GM23248 (cell line): ENCODE measurements around the gene RRBP1. TPM values are rescaled to one million over a fixed set of nuclear protein-coding genes. Genes with fewer than 3 reads are reported as not detected.

Experiments
- DNase-seq: peaks from one replicate; pipeline ENCODE4 v3.0.0-alpha.2; 2015
- H2AFZ ChIP-seq: fragments of 200-600 bp; sonication (generic); 2 replicates; pipeline ENCODE4 v1.6.1; 2016; ENCODE audit warnings: antibody characterized with exemption
- H3F3A ChIP-seq: fragments of 200-600 bp; sonication (generic); 2 replicates; pipeline ENCODE4 v1.6.1; 2016; ENCODE audit warnings: mild to moderate bottlenecking, antibody characterized with exemption, mixed run types; ENCODE audit not compliant: insufficient read depth
- H3K27ac ChIP-seq: fragments of 200-600 bp; sonication (generic); 2 replicates; pipeline ENCODE4 v1.5.1; 2016; ENCODE audit warnings: mild to moderate bottlenecking
- H3K27me3 ChIP-seq: fragments of 200-600 bp; sonication (generic); replicated peaks from 2 replicates; pipeline ENCODE4 v1.6.1; 2016; ENCODE audit warnings: mild to moderate bottlenecking; ENCODE audit not compliant: insufficient read depth
- H3K36me3 ChIP-seq: fragments of 200-600 bp; sonication (generic); 2 replicates; pipeline ENCODE4 v1.6.1; 2016; ENCODE audit warnings: low read depth, mild to moderate bottlenecking
- H3K4me1 ChIP-seq: fragments of 200-600 bp; sonication (generic); 2 replicates; pipeline ENCODE4 v1.6.1; 2016; ENCODE audit warnings: mild to moderate bottlenecking; ENCODE audit not compliant: insufficient read depth
- H3K4me2 ChIP-seq: fragments of 200-600 bp; sonication (generic); one replicate; pipeline ENCODE4 v1.6.1; 2016; ENCODE audit warnings: mild to moderate bottlenecking; ENCODE audit not compliant: unreplicated experiment
- H3K4me3 ChIP-seq: fragments of 200-600 bp; sonication (generic); 2 replicates; pipeline ENCODE4 v1.5.1; 2016; ENCODE audit warnings: mild to moderate bottlenecking
- H3K79me2 ChIP-seq: fragments of 200-600 bp; sonication (generic); 2 replicates; pipeline ENCODE4 v1.6.1; 2016; ENCODE audit warnings: mild to moderate bottlenecking; ENCODE audit not compliant: insufficient read depth
- H3K9ac ChIP-seq: fragments of 200-600 bp; sonication (generic); 2 replicates; pipeline ENCODE4 v1.6.1; 2016; ENCODE audit warnings: mild to moderate bottlenecking
- H3K9me2 ChIP-seq: fragments of 200-600 bp; sonication (generic); 2 replicates; pipeline ENCODE4 v1.6.1; 2016; ENCODE audit warnings: mixed run types, mild to moderate bottlenecking, moderate library complexity; ENCODE audit not compliant: insufficient read depth
- H3K9me3 ChIP-seq: fragments of 200-600 bp; sonication (generic); one replicate; pipeline ENCODE4 v1.6.1; 2017; ENCODE audit warnings: low read depth
- H4K20me1 ChIP-seq: fragments of 200-600 bp; sonication (generic); 2 replicates; pipeline ENCODE4 v1.6.0; 2016; ENCODE audit not compliant: insufficient read depth
- EZH2 ChIP-seq: fragments of 200-600 bp; sonication (generic); IDR thresholded peaks from 2 replicates; pipeline ENCODE4 v1.6.1; 2018; ENCODE audit warnings: antibody characterized with exemption, mild to moderate bottlenecking; ENCODE audit not compliant: insufficient read depth, poor library complexity, severe bottlenecking
- EZH2phosphoT487 ChIP-seq: fragments of 200-600 bp; sonication (generic); IDR thresholded peaks from 2 replicates; pipeline ENCODE4 v1.6.1; 2018; ENCODE audit warnings: antibody characterized with exemption, moderate library complexity, mild to moderate bottlenecking, low read depth; ENCODE audit not compliant: insufficient read depth
- whole genome bisulfite sequencing, 2 experiments: methylation state at CpG; one replicate each; pipeline ENCODE4 v1.1.6; 2015 to 2017; ENCODE audit warnings: low lambda C conversion rate in 2 of 2, low coverage in 1 of 2; ENCODE audit errors: missing lambda C conversion rate in 2 of 2; 5-methylcytosine and 5-hydroxymethylcytosine counted together
- in situ Hi-C: fragments of 300-500 bp; cut with MboI; formaldehyde crosslinking; loops from 2 replicates; pipeline ENCODE4 v1.15.0; 2020
- polyA plus RNA-seq: library from polyadenylated mRNA; unstranded; fragments of >200 nt; fragmentation: Nextera tagmentation; extraction: Ambion mirVana; gene quantifications from 2 replicates; pipeline ENCODE4 v1.2.1, GENCODE V29; 2016
- total RNA-seq: library from RNA; depleted of rRNA; stranded (reverse); fragments of >200 nt; shearing (Covaris generic); gene quantifications from 2 replicates; pipeline ENCODE4 v1.2.3, GENCODE V29; 2014

Gene RRBP1
- total and polyA plus RNA-seq, 2 experiments from 2014 or later, result 127 to 182 TPM

DNA sequence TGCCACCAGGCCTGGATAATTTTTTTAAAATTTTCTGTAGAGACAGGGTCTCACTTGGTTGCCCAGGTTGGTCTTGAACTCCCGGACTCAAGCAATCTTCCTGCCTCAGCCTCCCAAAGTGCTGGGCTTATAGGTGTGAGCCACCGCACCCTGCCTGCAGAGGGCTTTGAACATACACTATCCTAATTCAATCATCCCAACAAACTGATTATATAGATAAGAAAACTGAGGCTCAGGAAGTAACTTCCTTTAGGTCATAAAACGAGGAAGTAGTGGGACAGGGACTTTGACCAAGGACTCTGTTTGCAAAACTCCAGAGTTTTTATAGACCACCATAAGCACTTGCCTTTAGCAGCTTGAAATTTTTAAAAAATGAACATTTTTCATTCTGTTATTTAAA, 12.7 kb upstream of the RRBP1 start:
- Histone ChIP-seq H3K27me3 (peaks cover 24% of the 10 kb centered on the region), H3K36me3 (no peaks in the 10 kb centered on the region), H3K27ac (no peak overlapping the region), H3F3A (no peaks in the 10 kb centered on the region), H4K20me1 (no peaks in the 10 kb centered on the region), H3K9me3 (no peaks in the 10 kb centered on the region), H3K4me1 (no peaks in the 10 kb centered on the region), H3K4me2 (no peak overlapping the region), H3K9me2 (no peaks in the 10 kb centered on the region), H3K9ac (no peak overlapping the region), H2AFZ (no peak overlapping the region), H3K4me3 (no peak overlapping the region), H3K79me2 (no peaks in the 10 kb centered on the region)
- WGBS, 2 experiments, result 51 to 61% methylated on average over 3 of the region's 3 CpGs
- in situ Hi-C loops, result no loop called here
- DNase-seq, result no peak
- TF ChIP-seq EZH2 (no peak), EZH2phosphoT487 (no peak)

- Histone ChIP-seq H2AFZ (no peak overlapping the region), H3K9ac (no peak overlapping the region), H3F3A (no peaks in the 10 kb centered on the region), H3K4me2 (no peak overlapping the region), H3K4me1 (no peaks in the 10 kb centered on the region), H3K4me3 (no peak overlapping the region), H3K27me3 (peaks cover 24% of the 10 kb centered on the region), H3K9me3 (no peaks in the 10 kb centered on the region), H3K36me3 (no peaks in the 10 kb centered on the region), H3K9me2 (no peaks in the 10 kb centered on the region), H3K79me2 (no peaks in the 10 kb centered on the region), H3K27ac (no peak overlapping the region), H4K20me1 (no peaks in the 10 kb centered on the region)
- 21 to 23% methylated on average over 18 of the region's 18 CpGs for WGBS, 2 experiments
- TF ChIP-seq EZH2 (no peak), EZH2phosphoT487 (no peak)
- DNase-seq, result no peak
- in situ Hi-C loops, result no loop called here
These were observed 11.5 kb upstream of the RRBP1 start for GRCh38 chr20:17693444-17694001.

DNA sequence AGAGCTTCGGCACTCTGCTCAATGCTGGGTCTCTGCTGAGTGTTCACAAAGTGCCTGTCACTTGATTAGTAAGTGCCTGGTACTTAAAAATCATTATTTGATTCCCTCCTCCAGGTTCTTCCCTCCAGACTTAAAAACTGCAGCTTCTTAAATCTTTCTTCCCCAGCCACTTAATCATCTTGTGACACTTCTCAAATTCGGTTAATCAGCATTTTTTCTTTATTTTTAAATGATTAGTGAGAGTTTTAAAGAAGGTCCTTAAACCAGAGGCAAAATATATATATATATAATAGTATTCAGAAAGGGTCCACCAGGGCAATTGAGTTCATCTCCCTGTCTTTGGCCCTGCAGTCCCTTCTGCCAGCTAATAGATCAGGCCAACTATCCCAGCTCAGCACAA, 9.7 kb upstream of the RRBP1 start:
- Histone ChIP-seq H2AFZ (no peak overlapping the region), H4K20me1 (no peaks in the 10 kb centered on the region), H3K9me2 (no peaks in the 10 kb centered on the region), H3K27me3 (peaks cover 35% of the 10 kb centered on the region), H3K4me2 (no peak overlapping the region), H3K79me2 (no peaks in the 10 kb centered on the region), H3K9ac (no peak overlapping the region), H3K27ac (no peak overlapping the region), H3K4me1 (no peaks in the 10 kb centered on the region), H3F3A (no peaks in the 10 kb centered on the region), H3K9me3 (no peaks in the 10 kb centered on the region), H3K36me3 (no peaks in the 10 kb centered on the region), H3K4me3 (no peak overlapping the region)
- TF ChIP-seq EZH2, result no peak
- TF ChIP-seq EZH2phosphoT487, result no peak
- in situ Hi-C loops, result no loop called here
- DNase-seq, result no peak
- 57 to 65% methylated on average over 2 of the region's 2 CpGs for WGBS, 2 experiments

DNA sequence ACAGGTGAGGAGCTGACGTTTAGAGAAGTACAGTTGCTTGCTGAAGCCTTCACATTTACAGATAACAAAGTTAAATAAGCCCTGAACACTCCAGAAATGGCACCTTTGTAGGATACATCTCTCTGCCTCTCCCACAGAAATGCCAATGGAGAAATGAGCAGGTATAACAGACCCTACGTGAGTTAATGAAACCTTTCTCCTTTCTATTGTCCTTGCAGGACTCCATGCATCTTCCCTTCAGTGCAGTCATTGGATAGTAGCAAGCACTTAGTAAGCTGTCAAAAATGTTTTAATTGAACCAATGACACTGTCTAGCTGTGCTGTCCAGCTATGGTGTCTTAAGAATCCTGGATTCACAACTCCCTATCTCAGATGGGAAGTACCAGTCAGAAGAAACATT, 8.1 kb upstream of the RRBP1 start:
- no peaks in the 10 kb centered on the region for H3K79me2 ChIP-seq
- no peaks in the 10 kb centered on the region for H3K9me3 ChIP-seq
- no peak for DNase-seq
- H3K4me2 ChIP-seq, result no peak overlapping the region
- no peak overlapping the region for H3K9ac ChIP-seq
- WGBS, 2 experiments, result 47 to 51% methylated on average over 2 of the region's 2 CpGs
- no peak for TF ChIP-seq EZH2phosphoT487
- TF ChIP-seq EZH2, result no peak
- peaks cover 39% of the 10 kb centered on the region for H3K27me3 ChIP-seq
- H3K4me3 ChIP-seq, result no peak overlapping the region
- no peak overlapping the region for H3K27ac ChIP-seq
- no peaks in the 10 kb centered on the region for H3K9me2 ChIP-seq
- H3F3A ChIP-seq, result no peaks in the 10 kb centered on the region
- in situ Hi-C loops, result no loop called here
- no peaks in the 10 kb centered on the region for H3K4me1 ChIP-seq
- no peaks in the 10 kb centered on the region for H4K20me1 ChIP-seq
- no peaks in the 10 kb centered on the region for H3K36me3 ChIP-seq
- H2AFZ ChIP-seq, result no peak overlapping the region

DNA sequence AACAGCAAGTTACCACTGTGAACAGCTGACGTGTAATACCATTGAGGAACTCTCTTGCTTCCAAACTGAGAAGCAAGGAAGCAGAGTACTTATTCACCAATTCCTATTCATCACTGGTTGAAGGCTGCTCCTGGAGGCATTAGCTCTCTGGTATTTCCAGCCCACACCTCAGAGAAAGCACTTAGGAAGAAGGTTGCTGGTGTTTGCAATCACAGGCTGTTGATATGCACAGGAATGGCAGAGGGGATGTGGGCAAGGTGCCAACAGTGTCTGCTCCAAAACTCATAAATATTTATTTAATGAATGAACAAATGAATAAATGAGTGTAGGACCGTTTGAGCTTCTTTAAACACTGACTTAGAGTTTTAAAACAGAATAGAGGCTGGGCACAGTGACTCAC, 6.9 kb upstream of the RRBP1 start:
- Histone ChIP-seq H4K20me1 (no peaks in the 10 kb centered on the region), H3K4me1 (no peaks in the 10 kb centered on the region), H3F3A (no peaks in the 10 kb centered on the region), H3K9me3 (no peaks in the 10 kb centered on the region), H3K4me3 (no peak overlapping the region), H2AFZ (no peak overlapping the region), H3K9me2 (no peaks in the 10 kb centered on the region), H3K27ac (no peak overlapping the region), H3K36me3 (no peaks in the 10 kb centered on the region), H3K27me3 (peaks cover 35% of the 10 kb centered on the region), H3K79me2 (no peaks in the 10 kb centered on the region), H3K9ac (no peak overlapping the region), H3K4me2 (no peak overlapping the region)
- 20 to 22% methylated on average over 2 of the region's 2 CpGs for WGBS, 2 experiments
- no peak for DNase-seq
- in situ Hi-C loops, result no loop called here
- TF ChIP-seq EZH2, result no peak
- TF ChIP-seq EZH2phosphoT487, result no peak
